DMS79 treated with DMSO at 0.1 percent for 48 hours (cell line): Measurements from ENCODE around the gene OCA2.
"Not testable (repeated sequence)": the region's sequence is repeated elsewhere in the genome, so short reads cannot be mapped to it uniquely, and the experiment has no call there.

Source experiments
- DNase-seq: peaks from one replicate; lab custom pipeline; 2025; lab: John Stamatoyannopoulos, UW

Gene OCA2

DNA sequence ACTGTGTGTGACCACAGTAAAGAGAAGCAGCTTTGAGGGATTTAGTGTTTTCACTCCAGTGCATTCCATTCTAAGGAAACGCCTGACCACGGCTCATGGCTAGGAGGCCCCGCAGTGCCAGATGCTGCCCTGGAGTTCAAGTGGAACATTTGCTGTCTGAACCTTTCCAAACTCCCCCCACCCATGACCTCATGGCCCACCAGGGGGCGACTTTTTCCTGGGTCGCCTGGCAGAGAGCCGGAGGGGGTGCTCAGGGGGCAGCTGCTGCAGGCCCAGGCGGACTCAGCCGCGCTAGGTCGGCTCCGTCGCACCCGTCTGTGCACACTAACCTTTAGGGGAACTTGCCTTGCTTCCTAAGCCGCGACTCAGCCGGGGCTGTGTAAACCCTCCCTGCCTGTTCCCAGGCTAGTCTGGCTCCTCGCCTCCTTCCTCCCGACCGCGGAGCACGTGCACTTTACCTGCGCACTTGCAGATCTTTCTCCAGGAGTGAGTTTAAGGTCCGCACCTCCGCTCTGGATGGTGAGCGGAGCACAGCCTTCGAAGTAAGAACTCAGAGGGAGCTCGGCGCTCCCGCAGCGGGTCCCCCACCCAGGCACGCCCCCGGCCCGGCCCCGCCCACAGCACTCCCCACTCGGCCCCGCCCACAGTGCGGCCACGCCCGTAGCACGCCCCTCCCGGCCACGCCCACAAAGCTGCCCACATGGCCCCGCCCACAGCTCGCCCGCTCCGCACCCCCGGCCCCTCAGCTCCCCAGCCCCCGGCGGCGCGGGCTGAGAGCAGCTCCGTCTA is at the start of gene OCA2:
TSS of gene OCA2 (minus strand) at position 550 of the 789 bp plus-strand sequence. CDS start 17,441 bp downstream, outside the sequence.
- DNase-seq = no peak

DNA sequence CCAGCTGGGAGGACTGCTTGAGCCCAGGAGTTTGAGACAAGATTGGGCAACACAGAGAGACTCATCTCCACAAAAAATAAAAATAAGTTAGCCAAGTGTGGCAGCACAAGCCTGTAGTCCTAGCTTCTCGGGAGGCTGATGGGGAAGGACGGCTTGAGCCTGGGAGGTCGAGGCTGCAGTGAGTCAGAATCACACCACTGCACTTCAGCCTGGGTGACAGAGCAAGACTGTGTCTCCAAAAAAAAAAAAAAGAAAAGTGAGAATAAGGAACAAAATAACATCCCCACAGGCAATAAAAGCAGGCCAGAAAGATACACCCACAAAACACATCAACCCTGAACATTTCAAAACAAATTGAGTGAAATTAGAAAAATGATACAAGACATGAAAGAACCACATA is 48.7 kb upstream of the OCA2 start:
- DNase-seq = no peak

DNA sequence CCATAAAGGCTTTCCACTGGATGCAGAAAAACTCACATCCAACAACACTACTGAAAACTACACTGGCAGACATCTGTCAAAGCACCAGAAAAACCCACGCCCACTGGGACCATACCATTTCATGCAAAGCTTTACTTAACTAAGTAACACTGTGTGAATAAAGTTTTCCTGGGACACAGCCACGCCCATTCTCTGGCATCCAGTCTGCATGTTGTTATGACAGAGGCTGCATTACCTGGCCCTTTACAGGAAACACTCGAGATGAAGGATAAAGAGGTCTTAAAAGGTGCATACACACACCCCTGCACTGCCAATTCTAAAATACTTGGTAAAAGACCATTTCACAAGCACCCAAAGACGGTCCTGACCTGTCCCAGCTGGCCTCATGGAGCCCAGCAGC is 46.3 kb upstream of the OCA2 start:
- not testable (repeated sequence) for DNase-seq

DNA sequence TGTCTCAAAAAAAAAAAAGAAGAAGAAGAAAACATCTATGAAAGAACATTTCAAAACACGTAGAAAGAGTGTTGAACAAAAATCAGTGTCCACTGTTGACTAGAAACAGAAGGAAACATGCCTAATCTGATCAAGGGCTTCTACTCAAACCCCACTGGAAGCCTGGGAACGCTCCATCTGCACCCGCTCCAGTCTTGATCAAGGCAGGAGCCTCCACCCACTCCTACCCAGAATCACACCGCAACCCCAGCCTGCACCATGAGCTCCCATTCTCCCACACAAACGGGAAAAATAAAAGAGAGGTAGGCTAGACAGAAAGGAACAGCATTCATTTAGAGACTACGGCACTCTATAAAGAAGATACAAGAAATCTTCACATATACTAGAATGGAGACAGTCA is 40.9 kb upstream of the OCA2 start:
- no peak for DNase-seq

DNA sequence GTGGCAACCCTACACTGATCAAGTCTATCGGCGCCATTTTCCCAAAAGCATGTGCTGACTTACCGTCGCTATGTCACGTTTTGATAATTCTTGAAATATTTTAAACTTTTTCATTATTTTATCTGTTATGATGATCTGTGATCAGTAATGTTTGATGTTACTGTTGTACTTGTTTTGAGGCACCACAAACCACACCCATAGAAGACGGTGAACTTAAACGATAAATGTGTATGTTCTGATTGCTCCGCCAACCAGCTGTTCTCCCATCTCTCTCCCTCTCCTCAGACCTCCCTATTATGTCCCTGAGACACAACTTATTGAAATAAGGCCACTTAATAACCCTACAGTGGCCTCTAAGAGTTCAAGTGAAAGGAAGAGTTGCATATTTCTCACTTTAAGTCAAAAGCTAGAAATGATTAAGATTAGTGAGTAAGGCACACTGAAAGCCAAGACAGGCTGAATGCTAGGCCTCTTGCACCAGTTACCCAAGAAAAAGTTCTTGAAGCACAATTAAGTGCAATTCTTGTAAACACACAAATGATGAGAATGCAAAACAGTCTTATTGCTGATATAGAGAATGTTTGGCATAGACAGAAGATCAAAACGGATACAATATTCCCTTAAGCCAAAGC is 38.4 kb upstream of the OCA2 start:
- not testable (repeated sequence) for DNase-seq

DNA sequence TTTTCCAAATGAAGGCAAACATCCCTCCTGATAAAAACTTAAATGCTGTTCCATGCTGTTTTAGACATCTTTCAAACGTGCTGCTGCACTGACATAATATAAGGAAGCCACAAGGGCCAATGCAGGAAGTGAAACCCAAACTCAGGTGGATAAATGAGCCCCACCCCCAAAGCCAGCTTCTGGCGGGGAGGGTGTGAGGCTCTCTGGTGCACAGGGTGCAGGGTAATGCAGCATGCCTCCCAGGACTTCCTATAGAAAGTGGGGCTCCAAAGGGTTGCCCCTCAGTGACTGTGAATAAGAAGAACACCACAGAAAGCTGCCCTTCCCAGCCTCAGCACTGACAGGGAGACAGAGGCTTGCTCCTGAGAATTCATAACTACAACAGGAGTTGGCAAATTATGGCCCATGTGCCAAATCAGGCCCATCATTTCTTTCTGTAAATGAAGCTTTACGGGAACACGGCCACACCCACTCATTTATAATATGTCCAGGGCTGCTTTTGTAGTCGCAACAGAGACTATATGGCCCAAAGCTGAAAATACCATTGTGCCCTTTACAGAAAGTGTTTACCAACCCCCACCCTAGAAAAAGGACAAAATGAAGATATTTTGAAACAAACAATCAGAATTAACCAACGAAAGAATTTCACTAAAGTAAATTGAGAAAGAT is 37.3 kb upstream of the OCA2 start:
- not testable (repeated sequence) for DNase-seq

DNA sequence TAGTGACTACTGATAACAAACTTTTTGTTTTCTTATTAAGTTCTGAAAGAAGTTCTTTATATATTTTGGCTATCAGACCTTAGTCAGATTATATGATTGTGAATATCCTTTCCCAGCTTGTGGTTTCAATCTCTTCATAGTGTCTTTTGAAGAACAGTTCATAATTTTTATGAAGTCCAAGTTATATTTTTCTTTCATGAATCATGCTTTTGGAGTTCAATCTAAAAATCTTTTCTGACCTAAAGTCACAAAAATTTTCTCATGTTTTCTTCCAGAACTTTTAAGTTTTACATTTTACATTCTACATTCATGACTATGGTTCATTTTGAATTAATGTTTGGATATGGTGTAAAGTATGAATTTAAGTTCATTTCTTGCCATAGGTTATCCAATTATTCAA is 34.2 kb upstream of the OCA2 start:
- DNase-seq = no peak

DNA sequence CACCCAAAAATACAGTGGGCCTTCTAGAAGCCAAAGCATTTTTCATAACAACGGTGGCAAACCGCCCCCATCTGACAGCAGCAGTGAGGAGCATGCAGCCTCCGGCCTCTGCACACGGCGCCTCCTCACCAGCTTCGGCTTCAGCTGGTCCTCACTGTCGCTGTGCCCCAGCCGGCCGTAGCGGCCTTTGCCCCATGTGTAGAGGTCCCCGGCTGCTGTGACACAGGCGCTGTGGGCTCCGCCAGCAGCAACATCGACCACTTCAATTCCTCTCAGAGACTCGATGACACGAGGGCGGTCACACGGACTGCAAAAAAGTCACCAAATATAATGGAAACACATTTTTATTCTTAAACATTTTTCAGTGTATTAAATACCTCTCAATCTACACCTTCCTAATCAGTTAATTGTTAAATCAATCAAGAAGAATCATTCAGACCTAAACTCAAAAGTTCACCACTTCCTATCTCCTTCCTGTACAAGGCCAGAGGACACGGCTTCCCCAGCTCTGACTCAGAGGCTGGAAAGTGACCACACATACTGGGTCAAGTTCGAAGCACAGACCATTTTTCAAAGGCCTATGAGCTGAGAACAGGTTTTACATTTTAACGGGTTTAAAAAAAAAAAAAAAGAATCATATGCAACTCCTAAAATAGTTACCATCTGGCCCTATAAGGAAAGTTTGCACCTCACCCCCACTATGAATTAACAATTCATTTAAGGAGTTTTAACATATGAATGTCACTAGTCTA is 33.6 kb upstream of the OCA2 start:
- DNase-seq = no peak

DNA sequence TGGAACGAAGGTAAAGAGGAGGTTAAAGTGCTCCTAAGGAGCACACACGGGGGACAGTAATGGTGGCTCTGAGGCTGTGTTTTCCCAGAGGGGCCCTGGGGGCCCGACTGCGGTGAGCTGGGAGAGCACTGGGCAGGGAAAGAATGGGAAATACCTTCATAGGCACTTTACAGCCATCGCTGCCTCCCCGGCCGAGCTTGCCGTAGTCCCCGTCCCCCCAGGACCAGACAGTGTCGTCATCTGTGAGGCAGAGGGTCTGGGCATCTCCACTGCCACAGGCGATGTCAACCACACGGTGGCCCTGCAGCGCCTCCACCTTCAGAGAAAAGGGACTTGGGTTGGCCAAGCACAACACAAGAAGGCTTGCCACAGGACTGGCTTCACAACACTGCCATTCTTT is 32.8 kb upstream of the OCA2 start:
- no peak for DNase-seq

DNA sequence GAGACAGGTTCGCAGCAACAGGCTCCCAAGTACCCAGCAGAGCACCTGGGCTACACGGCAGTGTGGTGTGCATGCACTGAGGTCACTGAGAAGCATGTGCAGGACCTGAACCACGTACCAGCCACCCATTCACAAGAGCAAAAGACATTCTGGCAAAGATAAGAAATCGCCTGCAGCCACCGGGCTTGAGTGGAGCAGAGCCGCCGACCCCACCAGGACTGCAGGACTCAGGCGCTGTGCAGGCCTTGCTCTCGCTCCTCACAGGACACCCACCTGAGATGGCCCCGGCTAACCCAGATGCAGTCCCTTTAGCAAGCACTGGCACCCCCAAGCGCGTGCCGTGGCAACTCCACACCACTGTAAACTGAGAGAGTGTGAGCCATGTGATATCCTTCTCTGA is 32.3 kb upstream of the OCA2 start:
- DNase-seq = no peak

DNA sequence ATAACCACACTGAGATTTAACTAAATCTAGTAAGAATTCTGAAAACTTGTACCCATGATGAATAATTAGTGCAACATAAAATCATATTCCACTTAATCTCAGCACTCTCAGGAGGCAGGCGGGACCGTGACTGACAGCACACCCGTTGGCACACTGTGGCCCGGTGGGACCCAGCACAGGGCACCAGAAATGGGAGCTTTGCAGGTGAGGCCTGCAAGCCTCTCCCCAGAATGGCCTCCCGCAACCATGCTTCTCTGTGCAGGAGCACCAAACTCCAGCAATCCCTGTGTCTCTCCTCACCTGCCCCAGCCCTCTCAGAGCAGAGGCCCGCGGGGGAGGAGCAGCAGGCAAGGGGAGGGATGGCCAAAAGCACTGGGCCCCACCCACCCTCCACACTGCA is 31.5 kb upstream of the OCA2 start:
- DNase-seq = no peak

DNA sequence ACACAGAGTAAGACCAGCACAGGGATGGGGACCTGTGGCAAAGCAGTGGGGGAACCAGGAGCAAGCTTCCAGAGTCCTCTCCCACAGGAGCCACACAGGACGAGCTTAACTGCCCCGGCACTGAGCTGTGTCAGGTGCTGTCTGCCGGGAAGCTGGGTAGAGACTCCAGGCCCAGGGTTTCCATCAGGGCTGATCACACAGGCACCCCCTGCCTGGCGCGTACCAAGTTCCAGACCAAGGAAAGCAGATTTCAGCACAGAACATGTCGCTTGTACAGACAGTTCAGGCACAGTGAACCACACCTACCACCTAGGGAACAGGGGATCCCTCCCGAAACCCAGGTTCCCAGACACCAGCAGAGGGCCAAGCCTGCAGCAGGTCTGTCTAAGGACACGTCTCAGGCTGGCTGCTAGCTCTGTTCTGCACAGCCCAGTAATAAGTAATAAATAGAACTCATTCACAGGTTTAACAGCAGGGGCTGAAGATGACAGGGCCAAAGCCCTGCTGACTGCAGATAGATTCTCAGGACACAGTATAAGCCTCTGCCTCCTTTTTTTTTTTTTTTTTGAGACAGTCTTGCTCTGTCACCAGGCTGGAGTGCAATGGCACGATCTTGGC is 30.2 kb upstream of the OCA2 start:
- DNase-seq = no peak

DNA sequence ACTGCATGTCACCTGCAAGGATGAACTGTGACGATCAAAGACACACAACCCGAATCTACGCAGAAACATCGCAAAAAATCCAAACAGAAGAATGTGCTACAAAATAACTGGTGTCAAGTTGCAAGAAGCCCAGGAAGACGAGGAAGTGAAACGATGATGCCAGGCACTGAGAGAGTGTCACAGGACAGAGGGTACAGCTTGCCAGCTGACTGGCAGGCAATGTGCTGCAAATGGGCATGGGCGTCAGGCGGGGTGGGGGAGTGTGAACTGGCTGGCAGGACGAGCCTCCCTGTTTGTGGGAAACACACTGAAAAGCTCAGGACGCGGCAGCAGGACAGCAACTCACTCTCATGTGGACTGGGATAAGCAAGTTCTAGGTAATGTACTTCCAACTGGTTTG is 28.9 kb upstream of the OCA2 start:
- no peak for DNase-seq

DNA sequence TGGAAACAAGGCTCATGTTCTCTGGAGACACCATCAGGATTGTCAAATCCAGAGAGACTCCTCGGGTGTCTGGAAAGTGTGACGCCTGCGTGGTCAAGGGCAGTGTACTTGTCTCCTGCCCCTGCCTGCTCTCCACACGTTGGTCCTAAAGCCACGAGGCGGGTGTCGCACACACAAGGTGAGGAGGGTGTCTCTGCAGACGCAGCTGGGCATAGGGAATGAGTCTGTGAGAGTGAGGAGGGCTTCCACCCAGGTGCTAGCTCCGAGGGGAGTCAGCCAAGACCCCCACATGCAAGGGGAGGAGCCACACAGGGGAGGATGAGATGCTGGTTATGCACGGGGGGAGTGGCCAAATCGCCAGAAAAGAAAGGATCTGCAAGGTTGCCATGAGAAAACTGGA is 27.9 kb upstream of the OCA2 start:
- DNase-seq = no peak

DNA sequence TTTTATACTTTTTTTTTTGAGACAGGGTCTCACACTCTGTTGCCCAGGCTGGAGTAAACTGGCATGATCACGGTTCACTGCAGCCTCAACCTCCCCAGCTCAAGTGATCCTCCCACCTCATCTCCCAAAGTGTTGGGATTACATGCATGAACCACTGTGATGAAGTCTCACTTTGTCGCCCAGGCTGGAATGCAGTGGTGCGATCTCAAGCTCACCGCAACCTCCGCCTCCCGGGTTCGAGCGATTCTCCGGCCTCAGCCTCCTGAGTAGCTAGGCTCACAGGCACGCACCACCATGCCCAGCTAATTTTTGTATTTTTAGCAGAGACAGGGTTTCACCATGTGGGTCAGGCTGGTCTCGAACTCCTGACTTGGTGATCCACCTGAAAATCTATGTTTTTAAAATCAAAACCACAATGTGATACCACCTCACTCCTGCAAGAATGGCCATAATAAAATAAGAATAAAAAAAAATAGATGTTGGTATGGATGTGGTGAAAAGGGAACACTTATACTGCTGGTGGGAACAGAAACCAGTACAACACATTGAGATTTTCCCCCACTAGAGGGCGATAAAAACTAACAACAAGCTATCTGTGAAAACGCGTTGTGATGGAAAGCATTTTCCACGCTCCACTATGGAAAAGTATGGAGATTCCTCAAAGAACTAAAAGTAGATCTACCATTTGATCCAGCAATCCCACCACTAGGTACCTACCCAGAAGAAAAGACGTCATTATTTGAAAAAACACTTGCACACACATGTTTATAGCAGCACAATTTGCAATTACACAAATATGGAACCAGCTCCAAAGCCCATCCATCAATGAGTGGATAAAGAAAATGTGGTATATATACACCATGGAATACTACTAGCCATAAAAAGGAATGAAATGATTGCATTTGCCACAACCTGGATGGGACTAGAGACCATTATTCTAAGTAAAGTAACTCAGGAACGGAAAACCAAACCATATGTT is 26.8 kb upstream of the OCA2 start:
- peak; percentile 1 for DNase-seq

DNA sequence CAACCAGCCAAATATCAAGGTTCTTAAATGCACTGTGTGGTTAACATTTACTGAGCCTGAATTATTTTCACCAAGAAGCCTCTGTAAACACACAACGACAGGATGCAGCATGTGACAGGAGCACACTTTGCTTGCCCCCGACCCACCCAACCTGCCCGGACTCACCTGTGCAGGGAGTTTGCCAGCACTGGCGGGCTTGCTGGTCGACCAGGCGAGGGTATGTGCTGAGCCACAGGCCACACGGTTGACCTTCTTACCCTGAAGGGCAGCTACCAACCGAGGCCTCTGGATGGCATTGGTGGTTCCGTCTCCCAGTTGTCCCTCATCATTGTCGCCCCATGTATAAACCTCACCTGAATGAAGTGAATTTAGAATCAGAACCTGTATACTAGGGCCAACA is 25.7 kb upstream of the OCA2 start:
- no peak for DNase-seq

DNA sequence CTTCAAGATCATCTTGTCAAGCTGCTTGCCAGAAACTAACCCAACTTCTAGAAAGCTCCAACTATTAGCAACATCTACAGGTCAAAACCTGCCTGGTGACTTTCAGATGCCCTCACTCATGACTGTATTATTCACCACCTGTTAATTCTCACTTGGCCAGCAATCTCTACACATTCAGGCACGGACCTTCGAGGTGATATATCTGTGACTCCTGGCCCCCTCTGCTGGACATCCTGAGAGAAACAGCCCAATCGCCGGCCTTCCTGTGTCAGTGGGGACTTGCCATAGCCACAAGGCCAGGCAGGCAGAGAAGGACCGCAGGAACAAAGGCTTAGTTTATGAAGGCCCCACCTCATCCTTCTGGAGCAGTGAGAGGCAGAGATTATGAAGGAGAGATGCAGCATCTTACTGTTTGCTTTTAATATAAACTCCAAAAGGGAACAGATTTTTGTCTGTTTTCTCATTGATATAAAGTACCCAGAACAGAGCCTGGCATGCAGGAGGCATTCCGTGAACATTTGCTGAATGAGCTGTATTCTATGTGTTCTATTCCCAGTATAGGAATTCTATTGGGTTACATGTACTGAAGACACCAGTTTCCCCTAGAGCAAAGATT is 24.4 kb upstream of the OCA2 start:
- peak; percentile 54 for DNase-seq

DNA sequence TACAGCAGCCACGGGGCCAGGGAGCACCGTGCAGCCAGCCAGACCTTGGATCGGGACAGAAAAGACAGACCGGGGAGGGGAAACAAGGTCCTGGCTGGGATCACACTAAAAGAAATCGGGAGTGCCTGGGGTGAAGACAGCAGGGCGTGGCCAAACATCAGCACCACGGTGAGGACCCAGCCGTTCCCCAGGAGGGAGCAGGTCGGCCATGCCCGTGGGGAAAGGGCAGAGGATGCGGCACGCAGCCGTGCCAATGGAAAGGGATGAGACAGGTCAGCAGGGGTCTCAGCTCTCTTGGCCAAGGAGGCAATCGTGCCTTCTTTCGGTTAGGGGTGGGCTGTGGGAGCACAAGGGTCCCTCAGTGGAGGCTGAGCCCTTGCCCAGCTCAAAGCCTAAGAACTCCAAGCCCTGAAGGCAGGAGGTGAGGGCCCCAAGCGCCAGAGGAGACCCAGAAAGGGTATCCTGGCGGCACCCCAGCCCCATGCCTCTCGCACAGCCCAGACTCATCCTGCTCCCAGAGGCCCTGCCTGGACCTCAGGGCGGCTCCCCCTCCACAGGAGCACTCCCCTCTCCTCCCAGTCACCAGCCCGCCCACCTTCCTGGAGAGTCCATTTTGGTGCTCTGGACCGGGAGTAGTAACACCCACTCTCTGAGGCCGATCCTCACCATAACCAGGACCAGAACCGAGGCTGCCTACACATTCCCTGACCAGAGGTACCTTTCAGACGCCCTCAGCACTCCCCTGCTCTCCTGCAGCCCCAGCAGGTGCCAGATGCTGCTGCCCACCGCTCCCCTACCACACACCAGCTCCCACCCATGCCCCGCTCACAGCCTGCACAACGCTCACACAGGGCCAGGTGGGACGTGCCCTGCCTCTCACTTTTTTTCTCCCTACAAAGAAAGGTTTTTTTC is 23.2 kb upstream of the OCA2 start:
- DNase-seq = no peak

DNA sequence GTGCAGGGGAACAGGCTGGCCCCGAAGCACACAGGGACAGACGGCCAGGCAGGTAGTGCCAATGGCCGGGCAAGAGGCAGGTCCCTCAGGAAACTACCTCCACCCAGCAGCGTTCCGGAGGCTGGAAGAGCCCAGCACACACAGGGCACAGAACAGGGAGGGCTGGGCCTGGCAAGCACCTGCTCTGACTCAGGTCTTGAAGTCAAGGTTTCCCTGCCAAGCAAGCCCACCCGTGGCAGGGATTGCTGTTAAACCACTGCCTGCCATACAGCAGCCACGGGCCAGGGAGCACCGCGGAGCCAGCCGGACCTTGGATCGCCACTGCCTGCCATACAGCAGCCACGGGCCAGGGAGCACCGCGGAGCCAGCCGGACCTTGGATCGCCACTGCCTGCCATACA is 22.5 kb upstream of the OCA2 start:
- not testable (repeated sequence) for DNase-seq

DNA sequence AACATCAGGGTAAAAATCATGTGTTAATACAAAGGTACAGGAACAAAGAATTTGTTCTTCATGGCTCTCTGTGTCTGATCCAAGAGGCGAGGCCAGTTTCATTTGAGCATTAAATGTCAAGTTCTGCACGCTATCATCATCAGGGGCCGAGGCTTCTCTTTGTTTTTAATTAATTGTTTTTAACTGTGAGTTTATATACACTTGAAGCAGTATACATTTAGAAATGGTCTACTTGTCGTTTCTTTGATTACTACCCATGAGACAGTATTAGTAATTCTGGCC is 21.2 kb upstream of the OCA2 start:
- no peak for DNase-seq
